HCT116 (cell line): ENCODE measurements around the gene CALHM2. TPM values are rescaled to one million over a fixed set of nuclear protein-coding genes. Genes with fewer than 3 reads are reported as not detected.
A peak's percentile ranks its signal among the peaks of the same experiment; 100 is the strongest.

Source experiments
- ATAC-seq: fragments of 200-7000 bp; cut with Tn5 transposase; 2 replicates; pipeline ENCODE4 v1.9.1; 2020; ENCODE audit warnings: mild to moderate bottlenecking, moderate library complexity
- BruUV-seq: library from RNA; stranded (reverse); fragments of 400-500 nt; replicated peaks from 2 replicates; lab custom pipeline; 2021; lab: Mats Ljungman, UMichigan
- CTCF ChIA-PET: fragments of 300-600 bp; sonication (Branson Sonifier 250); formaldehyde crosslinking; loops from one replicate; lab custom pipeline; 2021; ENCODE audit warnings: antibody characterized with exemption; lab: Charles Lee
- POLR2A ChIA-PET: fragments of 300-600, 350-600 bp; sonication (Branson Sonifier 250); formaldehyde crosslinking; loops from one replicate; lab custom pipeline; 2021; ENCODE audit warnings: antibody characterized with exemption; lab: Charles Lee
- RAD21 ChIA-PET, 2 experiments: fragments of 300-600 bp; sonication (Branson Sonifier 250); formaldehyde crosslinking; loops; one replicate each; lab custom pipeline; 2023; ENCODE audit warnings: low total read pairs in 2 of 2; ENCODE audit not compliant: uncharacterized antibody in 2 of 2, unreplicated experiment in 2 of 2, low non-redundant PET in 1 of 2; lab: Charles Lee
- DNase-seq: peaks from one replicate; pipeline ENCODE4 v3.0.0-alpha.2; 2010; ENCODE audit warnings: low read depth, low spot score
- H2AFZ ChIP-seq: fragments of 200-600 bp; shearing (Covaris generic), sonication (generic); 2 replicates; pipeline ENCODE4 v1.6.1; 2017; ENCODE audit warnings: low read depth, mixed run types, mixed read lengths, antibody characterized with exemption, low read length; ENCODE audit not compliant: poor library complexity, severe bottlenecking
- H3K27ac ChIP-seq: 2 replicates; pipeline ENCODE4 v1.5.1; 2012; ENCODE audit warnings: low read depth, low read length
- H3K27me3 ChIP-seq: fragments of 200-600 bp; sonication (generic); 2 replicates; pipeline ENCODE4 v1.6.1; 2016; ENCODE audit warnings: mixed run types, low read length, mixed read lengths; ENCODE audit not compliant: insufficient read depth
- H3K36me3 ChIP-seq, 2 experiments: fragments of 200-500 bp in 1 of 2; fragments of 200-600 bp in 1 of 2; sonication (Bioruptor generic) in 1 of 2; sonication (generic) in 1 of 2; 2 replicates each; pipeline versions ENCODE4 v1.5.1 to v1.6.1; 2014 to 2016; ENCODE audit warnings: low read length in 2 of 2, inconsistent platforms in 1 of 2, mixed read lengths in 1 of 2, mixed run types in 1 of 2; ENCODE audit not compliant: insufficient read depth in 2 of 2, control insufficient read depth in 1 of 2
- H3K4me1 ChIP-seq, 2 experiments: fragments of 200-600 bp in 1 of 2; sonication (generic) in 1 of 2; 2 replicates each; pipeline versions ENCODE4 v1.5.1 to v1.6.1; 2012 to 2017; ENCODE audit warnings: low read length in 2 of 2, inconsistent platforms in 1 of 2, mild to moderate bottlenecking in 1 of 2, mixed read lengths in 1 of 2, mixed run types in 1 of 2, moderate library complexity in 1 of 2; ENCODE audit not compliant: insufficient read depth in 2 of 2, control insufficient read depth in 1 of 2
- H3K4me2 ChIP-seq: fragments of 200-600 bp; sonication (generic); 2 replicates; pipeline ENCODE4 v1.6.1; 2017; ENCODE audit warnings: mixed run types, low read length, mixed read lengths
- H3K4me3 ChIP-seq, 2 experiments: fragments of 200-600 bp in 1 of 2; sonication (generic) in 1 of 2; replicated peaks in 1 of 2; 2 replicates each; pipeline ENCODE4 v1.5.1; 2011 to 2016; ENCODE audit warnings: low read length in 2 of 2, control low read depth in 1 of 2, low read depth in 1 of 2, mild to moderate bottlenecking in 1 of 2, mixed read lengths in 1 of 2, mixed run types in 1 of 2
- H3K79me2 ChIP-seq: fragments of 200-600 bp; sonication (generic); 2 replicates; pipeline ENCODE4 v1.6.1; 2017; ENCODE audit warnings: mild to moderate bottlenecking, mixed run types, low read length, moderate library complexity, mixed read lengths; ENCODE audit not compliant: insufficient read depth
- H3K9ac ChIP-seq: fragments of 200-600 bp; sonication (generic); 2 replicates; pipeline ENCODE4 v1.6.1; 2016; ENCODE audit warnings: low read length, mixed read lengths
- H3K9me2 ChIP-seq: fragments of 200-600 bp; sonication (generic), shearing (Covaris generic); 2 replicates; pipeline ENCODE4 v1.6.1; 2017; ENCODE audit warnings: mixed run types, mild to moderate bottlenecking, moderate library complexity; ENCODE audit not compliant: insufficient read depth
- H3K9me3 ChIP-seq, 2 experiments: fragments of 200-500 bp in 1 of 2; fragments of 200-600 bp in 1 of 2; sonication (Bioruptor generic) in 1 of 2; sonication (generic) in 1 of 2; 2 replicates each; pipeline ENCODE4 v1.6.1; 2014 to 2017; ENCODE audit warnings: low read length in 2 of 2, mixed read lengths in 2 of 2, inconsistent platforms in 1 of 2, low read depth in 1 of 2, mild to moderate bottlenecking in 1 of 2, mixed run types in 1 of 2, moderate library complexity in 1 of 2; ENCODE audit not compliant: control insufficient read depth in 1 of 2, insufficient read depth in 1 of 2
- H4K20me1 ChIP-seq: fragments of 200-600 bp; sonication (generic), shearing (Covaris generic); 2 replicates; pipeline ENCODE4 v1.6.1; 2017; ENCODE audit warnings: mixed run types, mild to moderate bottlenecking, moderate library complexity; ENCODE audit not compliant: insufficient read depth
- CTCF ChIP-seq, 3 experiments: fragments of 200-600 bp in 1 of 3; sonication (generic) in 1 of 3; IDR thresholded peaks in 2 of 3; conservative IDR thresholded peaks in 1 of 3; 2 replicates each; pipeline ENCODE4 v1.5.1; 2012 to 2017; ENCODE audit warnings: low read depth in 2 of 3, low read length in 2 of 3, antibody characterized with exemption in 1 of 3, borderline replicate concordance in 1 of 3, control low read depth in 1 of 3, mild to moderate bottlenecking in 1 of 3, mixed read lengths in 1 of 3, mixed run types in 1 of 3, moderate library complexity in 1 of 3; ENCODE audit not compliant: insufficient read depth in 1 of 3
- JUND ChIP-seq: IDR thresholded peaks from 2 replicates; pipeline ENCODE4 v1.6.1; 2012
- MAX ChIP-seq: IDR thresholded peaks from 2 replicates; pipeline ENCODE4 v1.6.1; 2012
- RAD21 ChIP-seq: IDR thresholded peaks from 2 replicates; pipeline ENCODE4 v1.6.1; 2012; ENCODE audit warnings: low read depth, mild to moderate bottlenecking
- SP1 ChIP-seq: IDR thresholded peaks from 2 replicates; pipeline ENCODE4 v1.6.1; 2012; ENCODE audit warnings: low read depth
- YY1 ChIP-seq: IDR thresholded peaks from 2 replicates; pipeline ENCODE4 v1.6.1; 2011; ENCODE audit warnings: low read length, low read depth, moderate library complexity, mild to moderate bottlenecking; ENCODE audit not compliant: insufficient replicate concordance; ENCODE audit errors: extremely low read depth
- ZBTB33 ChIP-seq: IDR thresholded peaks from 2 replicates; pipeline ENCODE4 v1.6.1; 2011; ENCODE audit warnings: mild to moderate bottlenecking, low read length, moderate library complexity; ENCODE audit not compliant: insufficient replicate concordance; ENCODE audit errors: extremely low read depth
- ZFX ChIP-seq: fragments of 450-650 bp; IDR thresholded peaks from 2 replicates; pipeline ENCODE4 v1.6.1; 2017
- ZNF274 ChIP-seq: fragments of 200-500 bp; sonication (Bioruptor generic); IDR thresholded peaks from 2 replicates; pipeline ENCODE4 v1.6.1; 2014; ENCODE audit warnings: mild to moderate bottlenecking, low read depth, low read length, inconsistent platforms
- intact Hi-C: fragments of 100-400 bp; cut with micrococcal nuclease; formaldehyde crosslinking; loops from 2 replicates; pipeline ENCODE4 v1.10.0; 2022
- total RNA-seq: library from RNA; stranded (reverse); gene quantifications from one replicate; pipeline ENCODE4 v1.2.1, GENCODE V29; 2021; ENCODE audit not compliant: unreplicated experiment

CALHM2 gene
- total RNA-seq, 1 experiment from 2014 or later = 46.1 TPM

- TF ChIP-seq SP1 (no peak), ZBTB33 (no peak)
- Histone ChIP-seq H3K9me2 (no peaks in the 10 kb centered on the region), H3K9me3 (no peaks in the 10 kb centered on the region), H3K4me3 (no peak overlapping the region), H3K27me3 (no peaks in the 10 kb centered on the region), H2AFZ (no peak overlapping the region), H3K4me1 (peaks cover 21 to 42% of the 10 kb centered on the region in 2 experiments), H4K20me1 (no peaks in the 10 kb centered on the region), H3K9ac (peak overlapping the region; percentile 19), H3K36me3 (no peaks in the 10 kb centered on the region), H3K27ac (no peak overlapping the region), H3K4me2 (peak overlapping the region; percentile 72), H3K79me2 (no peaks in the 10 kb centered on the region)
- DNase-seq = no peak
- ChIA-PET POLR2A (no interaction called here), CTCF (no interaction called here), RAD21 (no interaction called here)
- intact Hi-C loops = loop anchor here (5.0 kb wide), 1 partner anchor 386 kb away; no protein-coding TSS in a partner anchor
- no TSS peak for BruUV-seq
- no peak for ATAC-seq
Observed at GRCh38 chr10:103478671-103479070, 26.5 kb upstream of the CALHM2 start.

GRCh38 chr10:103476046-103476768 lies 24.0 kb upstream of the CALHM2 start:
- no TSS peak for BruUV-seq
- TF ChIP-seq CTCF (IDR thresholded peaks at IDR 0.05 in 2 of 3, conservative IDR thresholded peaks at IDR 0.05 in 1 of 3; ENCODE audit: borderline replicate concordance in 1 of 3, insufficient read depth in 1 of 3, low read depth in 2 of 3, low read length in 2 of 3) (peak; percentile 67 to 84 (median 76)), YY1 (peak; percentile 21), RAD21 (peak; percentile 87), ZFX (no peak), MAX (no peak; the same call in 1 of the 2 replicates), ZNF274 (no peak), JUND (no peak)
- H3K9me3 ChIP-seq = no peaks in the 10 kb centered on the region
- no peaks in the 10 kb centered on the region for H3K79me2 ChIP-seq
- H2AFZ ChIP-seq = peak overlapping the region; percentile 65
- ATAC-seq (peak; percentile 77), DNase-seq (no peak)
- ChIA-PET RAD21 (interaction anchor here in 1 of 2 experiments (1.0 kb wide), 1 partner anchor 14 kb away, joined by 3 read pairs; no protein-coding TSS in a partner anchor), CTCF (interaction anchor here (0.6 to 2.2 kb wide), 11 partner anchors 9 to 558 kb away, joined by 3 to 13 read pairs (median 4); partner anchors contain the start of genes CALHM2 and CNNM2), POLR2A (interaction anchor here (1.1 kb wide), 1 partner anchor 24 kb away, joined by 3 read pairs; the partner anchor contains the start of gene CALHM2)
- H3K9me2 ChIP-seq = no peaks in the 10 kb centered on the region
- no peak overlapping the region for H3K9ac ChIP-seq
- peaks cover 23 to 42% of the 10 kb centered on the region in 2 experiments for H3K4me1 ChIP-seq
- intact Hi-C loops = loop anchor here (5.0 kb wide), 1 partner anchor 384 kb away; no protein-coding TSS in a partner anchor
- no peak overlapping the region for H3K4me3 ChIP-seq
- H3K36me3 ChIP-seq = no peaks in the 10 kb centered on the region
- no peak overlapping the region for H3K4me2 ChIP-seq
- H4K20me1 ChIP-seq = no peaks in the 10 kb centered on the region
- no peak overlapping the region for H3K27ac ChIP-seq
- no peaks in the 10 kb centered on the region for H3K27me3 ChIP-seq
